22Rv1 (cell line): Measurements from ENCODE around the gene RASSF1.

Experiments used
- CTCF ChIP-seq: fragments of 450-650 bp; IDR thresholded peaks from 2 replicates; pipeline ENCODE4 v1.5.1; 2017; ENCODE audit warnings: mild to moderate bottlenecking
- ZFX ChIP-seq: fragments of 450-650 bp; IDR thresholded peaks from 2 replicates; pipeline ENCODE4 v1.6.1; 2017; ENCODE audit warnings: antibody characterized with exemption, borderline replicate concordance

GRCh38 chr3:50373146-50374051, 32.8 kb upstream of the RASSF1 start:
- TF ChIP-seq CTCF = no peak
- TF ChIP-seq ZFX = no peak
